Retina (tissue), 1 donor: ENCODE measurements around the gene TCTN2.

Experiments
- DNase-seq: peaks from one replicate; pipeline ENCODE4 v3.0.0-alpha.2; 2016

The TCTN2 gene

DNA sequence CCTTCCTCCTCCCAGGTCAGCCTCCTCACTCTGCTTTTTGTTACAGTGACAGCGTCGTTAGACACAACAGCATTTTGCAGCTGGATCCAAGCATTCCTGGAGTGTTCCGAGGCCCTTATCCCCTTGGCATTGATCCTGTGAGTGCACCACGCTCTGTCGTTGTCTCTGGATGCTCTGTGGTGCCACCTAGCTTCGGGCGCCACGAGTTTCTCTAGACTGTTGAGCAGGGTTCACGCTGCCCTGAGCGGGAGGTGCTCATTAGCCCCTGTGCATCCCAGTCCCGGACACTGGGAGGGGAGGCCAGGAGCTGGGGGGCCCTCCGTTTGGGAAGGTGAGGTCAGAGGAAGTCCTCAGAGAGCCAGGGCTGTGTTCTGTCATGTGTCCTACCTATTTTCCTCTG is 73.9 kb downstream of the TCTN2 start:
- no peak for DNase-seq

- DNase-seq, result no peak
Measured at GRCh38 chr12:123747309-123747708, 76.4 kb downstream of the TCTN2 start.

GRCh38 chr12:123748161-123748560 is 77.2 kb downstream of the TCTN2 start:
- no peak for DNase-seq

- no peak for DNase-seq
Measured at GRCh38 chr12:123748661-123749060, 77.7 kb downstream of the TCTN2 start.

GRCh38 chr12:123749355-123749754 is 78.4 kb downstream of the TCTN2 start:
- no peak for DNase-seq

GRCh38 chr12:123750159-123750656 is 79.3 kb downstream of the TCTN2 start:
- DNase-seq, result no peak

- no peak for DNase-seq
Measured at GRCh38 chr12:123752046-123752445, 81.1 kb downstream of the TCTN2 start.

- DNase-seq, result no peak
Measured at GRCh38 chr12:123754041-123754772, 83.3 kb downstream of the TCTN2 start.

DNA sequence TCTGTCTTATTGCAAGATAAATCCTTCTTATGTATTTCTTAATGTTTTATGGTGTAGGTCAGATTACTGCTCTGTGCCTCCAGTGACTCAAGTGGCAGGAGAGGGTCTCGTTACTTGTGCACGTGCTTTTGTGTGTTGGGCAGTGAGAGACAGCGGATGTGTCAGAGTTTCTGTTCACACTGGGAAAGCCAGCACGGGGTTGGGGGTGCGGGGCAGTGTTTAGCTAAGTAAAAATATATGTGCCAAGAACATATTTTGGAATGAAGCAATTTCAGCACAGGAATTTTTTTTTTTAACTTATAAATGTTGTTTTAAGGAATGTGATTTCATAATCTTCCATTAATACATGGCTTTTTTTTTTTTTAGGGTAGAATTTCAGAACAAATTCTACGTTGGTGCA is 86.6 kb downstream of the TCTN2 start:
- DNase-seq, result no peak
